Measurements from ENCODE around the gene MYO1D.

GRCh38 chr17:32834104-32834503 lies 42.8 kb downstream of the MYO1D start:
- no peak for TF ChIP-seq CTCF (IDR thresholded peaks at IDR 0.05)
- TF ChIP-seq POLR2AphosphoS5 (IDR thresholded peaks at IDR 0.05) = no peak
